DOHH2 (cell line): ENCODE results near the gene SGO1.

Experiments
- H3F3A ChIP-seq: fragments of 200-600 bp; sonication (generic), shearing (Covaris generic); 2 replicates; pipeline ENCODE4 v1.6.0; 2016; ENCODE audit warnings: antibody characterized with exemption, mild to moderate bottlenecking; ENCODE audit not compliant: control insufficient read depth, insufficient read depth
- H3K27ac ChIP-seq: fragments of 200-600 bp; sonication (generic); 2 replicates; pipeline ENCODE4 v1.5.1; 2014; ENCODE audit warnings: low read depth, mild to moderate bottlenecking, low read length, moderate library complexity
- H3K27me3 ChIP-seq: fragments of 200-600 bp; sonication (generic); 2 replicates; pipeline ENCODE4 v1.6.1; 2014; ENCODE audit warnings: mild to moderate bottlenecking, low read length, mixed read lengths; ENCODE audit not compliant: control insufficient read depth
- H3K36me3 ChIP-seq: fragments of 200-600 bp; sonication (generic); 2 replicates; pipeline ENCODE4 v1.6.1; 2014; ENCODE audit warnings: mild to moderate bottlenecking, low read length, moderate library complexity, mixed read lengths; ENCODE audit not compliant: control insufficient read depth
- H3K4me1 ChIP-seq: fragments of 200-600 bp; sonication (generic); 2 replicates; pipeline ENCODE4 v1.6.1; 2014; ENCODE audit warnings: mild to moderate bottlenecking, low read length, mixed read lengths; ENCODE audit not compliant: control insufficient read depth
- H3K4me2 ChIP-seq: fragments of 200-600 bp; sonication (generic); 2 replicates; pipeline ENCODE4 v1.6.0; 2014; ENCODE audit warnings: mild to moderate bottlenecking, low read length, moderate library complexity
- H3K4me3 ChIP-seq: fragments of 200-600 bp; sonication (generic); 2 replicates; pipeline ENCODE4 v1.5.1; 2014; ENCODE audit warnings: mild to moderate bottlenecking, low read length, mixed read lengths
- H3K79me2 ChIP-seq: fragments of 200-600 bp; sonication (generic); 2 replicates; pipeline ENCODE4 v1.6.1; 2014; ENCODE audit warnings: mild to moderate bottlenecking, low read length, mixed read lengths; ENCODE audit not compliant: control insufficient read depth
- H3K9me2 ChIP-seq: fragments of 200-600 bp; sonication (generic); replicated peaks from 2 replicates; pipeline ENCODE4 v1.6.1; 2014; ENCODE audit warnings: mild to moderate bottlenecking, low read length, mixed read lengths; ENCODE audit not compliant: control insufficient read depth
- H3K9me3 ChIP-seq: fragments of 200-600 bp; sonication (generic); 2 replicates; pipeline ENCODE4 v1.6.1; 2014; ENCODE audit warnings: antibody characterized with exemption, low read length, mixed read lengths; ENCODE audit not compliant: control insufficient read depth, insufficient read depth
- H4K20me1 ChIP-seq: fragments of 200-600 bp; sonication (generic); 2 replicates; pipeline ENCODE4 v1.6.0; 2014; ENCODE audit warnings: low read depth, mild to moderate bottlenecking, antibody characterized with exemption, low read length, moderate library complexity; ENCODE audit not compliant: control insufficient read depth, insufficient read depth
- CTCF ChIP-seq: fragments of 200-600 bp; sonication (generic); IDR thresholded peaks from one replicate; pipeline ENCODE4 v1.5.1; 2014; ENCODE audit warnings: antibody characterized with exemption, mild to moderate bottlenecking, low read depth, low read length; ENCODE audit not compliant: poor library complexity, severe bottlenecking
- EZH2phosphoT487 ChIP-seq: fragments of 200-600 bp; sonication (generic); IDR thresholded peaks from 2 replicates; pipeline ENCODE4 v1.6.1; 2017; ENCODE audit warnings: borderline replicate concordance, mild to moderate bottlenecking, antibody characterized with exemption, low read length, moderate library complexity, mixed read lengths

Gene SGO1

GRCh38 chr3:20146301-20146700, 39.7 kb downstream of the SGO1 start:
- H3K36me3 ChIP-seq: 0 out of 2 replicates have a peak, but pooled peaks cover 4% of the 10 kb centered on the region
- no peaks in the 10 kb centered on the region for H3F3A ChIP-seq

GRCh38 chr3:20145874-20146273, 40.1 kb downstream of the SGO1 start:
- Histone ChIP-seq H3K4me3 (no peak overlapping the region), H3K9me3 (no peaks in the 10 kb centered on the region), H3K79me2 (no peaks in the 10 kb centered on the region), H3F3A (no peaks in the 10 kb centered on the region), H4K20me1 (no peaks in the 10 kb centered on the region), H3K4me2 (no peak overlapping the region), H3K27me3 (no peaks in the 10 kb centered on the region), H3K27ac (no peak overlapping the region), H3K4me1 (no peaks in the 10 kb centered on the region), H3K9me2 (no peaks in the 10 kb centered on the region), H3K36me3 (peaks cover 8% of the 10 kb centered on the region; the same call in 1 of the 2 replicates)
- TF ChIP-seq EZH2phosphoT487 (no peak), CTCF (no peak)

More at GRCh38 chr3:20146301-20146700, 39.7 kb downstream of the SGO1 start:
- Histone ChIP-seq H3K27ac (no peak overlapping the region), H3K27me3 (no peaks in the 10 kb centered on the region), H4K20me1 (no peaks in the 10 kb centered on the region), H3K4me2 (no peak overlapping the region), H3K79me2 (no peaks in the 10 kb centered on the region), H3K9me3 (no peaks in the 10 kb centered on the region), H3K4me3 (no peak overlapping the region), H3K4me1 (no peaks in the 10 kb centered on the region), H3K9me2 (no peaks in the 10 kb centered on the region)
- no peak for TF ChIP-seq EZH2phosphoT487
- no peak for TF ChIP-seq CTCF

- H4K20me1 ChIP-seq: no peaks in the 10 kb centered on the region
- TF ChIP-seq EZH2phosphoT487: no peak
- TF ChIP-seq CTCF: no peak
Measured at GRCh38 chr3:20143519-20143918, 42.5 kb downstream of the SGO1 start.

More at GRCh38 chr3:20143519-20143918, 42.5 kb downstream of the SGO1 start:
- H3K4me1 ChIP-seq: no peaks in the 10 kb centered on the region
- H3K79me2 ChIP-seq: no peaks in the 10 kb centered on the region
- no peak overlapping the region for H3K4me3 ChIP-seq
- H3K36me3 ChIP-seq: peaks cover 7% of the 10 kb centered on the region; the same call in 1 of the 2 replicates
- no peak overlapping the region for H3K27ac ChIP-seq
- H3K4me2 ChIP-seq: no peak overlapping the region
- H3K9me3 ChIP-seq: no peaks in the 10 kb centered on the region
- H3F3A ChIP-seq: no peaks in the 10 kb centered on the region
- no peaks in the 10 kb centered on the region for H3K27me3 ChIP-seq
- no peaks in the 10 kb centered on the region for H3K9me2 ChIP-seq
